ENCODE data around the gene RFX1. TPM values are rescaled to one million over a fixed set of nuclear protein-coding genes. Genes with fewer than 3 reads are reported as not detected.
"Not testable (repeated sequence)": the region's sequence is repeated elsewhere in the genome, so short reads cannot be mapped to it uniquely, and the experiment has no call there.

The RFX1 gene
- total RNA-seq, 1 experiment from 2014 or later: 6.4 TPM

DNA sequence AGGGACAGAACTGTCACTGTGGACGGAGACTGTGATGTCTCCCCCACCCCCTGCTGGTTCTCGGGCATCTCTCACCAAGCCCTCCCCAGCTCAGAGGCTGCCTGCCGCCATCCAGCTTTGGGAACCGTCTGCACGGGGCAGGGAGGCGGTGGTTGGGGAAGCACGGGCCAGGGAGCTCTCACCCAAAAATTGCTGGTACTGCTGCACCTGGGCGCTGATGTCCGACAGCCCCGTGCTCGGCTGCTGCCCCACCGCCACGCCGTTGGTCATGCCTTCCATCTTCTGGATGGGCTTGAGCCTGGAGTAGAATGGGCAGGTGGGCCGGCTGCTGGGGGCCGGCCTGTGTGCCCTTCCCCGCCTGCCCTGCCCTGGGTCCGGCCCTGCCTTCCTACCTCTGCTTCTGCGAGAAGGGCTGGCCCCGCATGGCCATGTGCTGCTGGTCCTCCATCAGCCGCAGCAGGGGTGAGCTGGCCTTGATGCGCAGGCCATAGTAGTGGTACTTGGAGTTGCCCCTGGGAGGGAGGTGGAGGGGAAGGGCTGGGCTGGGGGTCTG, 37.7 kb downstream of the RFX1 start:
- DNase-seq: no peak
- H3K36me3 ChIP-seq (replicated peaks; ENCODE audit: control insufficient read depth, insufficient read depth, low read length): peaks cover 1% of the 10 kb centered on the region
- no peak overlapping the region for H3K4me3 ChIP-seq (ENCODE audit: insufficient read depth, low read depth, low read length)
- H3K27me3 ChIP-seq (ENCODE audit: control insufficient read depth, insufficient read depth, low read length): no peaks in the 10 kb centered on the region

DNA sequence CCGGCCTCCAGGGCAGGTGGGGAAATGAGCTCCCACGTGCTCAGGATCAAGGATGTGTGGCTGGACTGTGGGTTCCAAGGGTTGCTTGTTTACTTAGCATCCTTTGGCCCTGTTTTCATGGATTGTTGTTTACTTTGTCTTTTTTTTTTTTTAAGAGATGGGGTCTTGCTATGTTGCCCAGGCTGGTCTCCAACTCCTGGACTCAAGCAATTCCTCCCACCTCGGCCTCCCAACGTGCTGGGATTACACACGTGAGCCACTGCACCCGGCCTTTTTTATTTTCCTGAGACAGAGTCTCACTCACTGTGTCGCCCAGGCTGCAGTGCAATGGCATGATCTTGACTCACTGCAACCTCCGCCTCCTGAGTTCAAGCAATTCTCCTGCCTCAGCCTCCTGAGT, 38.9 kb downstream of the RFX1 start:
- not testable (repeated sequence) for H3K27me3 ChIP-seq (ENCODE audit: control insufficient read depth, insufficient read depth, low read length)

DNA sequence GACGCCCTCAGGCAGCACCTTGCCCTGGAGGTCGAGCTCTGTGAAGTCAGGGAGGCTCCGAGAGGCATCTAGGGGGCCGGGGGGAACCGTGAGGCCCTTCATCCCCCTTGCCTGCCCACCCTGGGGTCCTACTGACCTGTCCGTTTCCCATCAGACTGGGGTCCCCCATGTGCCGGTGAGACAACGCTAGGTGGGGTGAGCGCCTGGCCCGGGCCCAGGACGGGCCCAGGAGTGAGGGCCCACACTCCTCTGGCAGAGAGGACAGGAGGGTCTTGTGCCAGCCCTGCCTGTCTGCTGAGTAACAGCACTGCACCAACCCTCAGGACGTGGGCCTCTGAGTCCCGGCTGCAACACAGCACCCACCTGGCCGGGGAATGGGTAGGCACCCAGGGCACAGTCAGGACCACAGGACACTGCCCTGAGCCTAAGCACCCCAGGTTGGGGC, 39.4 kb downstream of the RFX1 start:
- Histone ChIP-seq H3K36me3 (replicated peaks; ENCODE audit: control insufficient read depth, insufficient read depth, low read length) (peaks cover 1% of the 10 kb centered on the region; the same call in 1 of the 2 replicates), H3K4me3 (ENCODE audit: insufficient read depth, low read depth, low read length) (no peak overlapping the region), H3K27me3 (ENCODE audit: control insufficient read depth, insufficient read depth, low read length) (no peaks in the 10 kb centered on the region)
- no peak for DNase-seq

More for the DNA sequence above, 38.9 kb downstream of the RFX1 start:
- not testable (repeated sequence) for H3K36me3 ChIP-seq (replicated peaks; ENCODE audit: control insufficient read depth, insufficient read depth, low read length); H3K4me3 ChIP-seq (ENCODE audit: insufficient read depth, low read depth, low read length)
- DNase-seq: peak; percentile 2

DNA sequence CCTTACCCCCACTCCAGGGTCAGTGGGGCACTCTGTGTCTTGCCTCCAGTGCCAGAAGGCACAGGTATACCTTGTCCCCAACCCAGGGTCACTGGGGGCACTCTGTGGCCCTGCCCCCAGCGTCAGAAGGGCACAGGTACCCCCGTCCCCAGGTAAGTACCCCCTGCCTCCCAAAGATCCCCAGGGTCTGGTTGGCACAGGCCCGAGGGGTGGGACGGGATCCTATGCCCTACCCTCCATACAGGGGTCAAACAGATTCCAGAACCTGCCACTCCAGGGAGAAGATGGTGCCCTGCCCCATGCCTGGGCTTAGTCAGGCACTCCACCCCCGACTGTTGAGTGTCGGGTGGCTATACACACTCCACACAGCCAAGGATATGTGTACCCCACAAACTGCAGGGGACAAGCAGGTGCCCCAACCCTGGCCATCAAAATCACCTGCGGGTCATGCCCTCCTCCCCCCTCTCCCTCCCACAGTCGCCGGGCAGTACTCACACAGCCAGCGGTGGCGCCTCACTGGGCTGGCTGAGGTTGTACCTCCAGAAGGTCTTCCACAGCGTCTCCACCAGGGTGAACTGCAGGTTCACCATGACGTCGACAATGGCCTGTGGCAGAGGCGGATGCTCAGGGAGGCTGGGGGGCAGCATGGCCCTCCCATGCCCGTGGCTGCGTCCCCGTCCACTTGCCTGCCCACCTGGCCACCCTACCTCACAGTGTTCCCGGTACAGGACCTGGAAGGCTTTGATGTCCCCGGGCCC, 40.0 kb downstream of the RFX1 start:
- H3K36me3 ChIP-seq (replicated peaks; ENCODE audit: control insufficient read depth, insufficient read depth, low read length): peaks cover 1% of the 10 kb centered on the region; the same call in 1 of the 2 replicates
- H3K27me3 ChIP-seq (ENCODE audit: control insufficient read depth, insufficient read depth, low read length): no peaks in the 10 kb centered on the region
- no peak overlapping the region for H3K4me3 ChIP-seq (ENCODE audit: insufficient read depth, low read depth, low read length)
- DNase-seq: no peak

DNA sequence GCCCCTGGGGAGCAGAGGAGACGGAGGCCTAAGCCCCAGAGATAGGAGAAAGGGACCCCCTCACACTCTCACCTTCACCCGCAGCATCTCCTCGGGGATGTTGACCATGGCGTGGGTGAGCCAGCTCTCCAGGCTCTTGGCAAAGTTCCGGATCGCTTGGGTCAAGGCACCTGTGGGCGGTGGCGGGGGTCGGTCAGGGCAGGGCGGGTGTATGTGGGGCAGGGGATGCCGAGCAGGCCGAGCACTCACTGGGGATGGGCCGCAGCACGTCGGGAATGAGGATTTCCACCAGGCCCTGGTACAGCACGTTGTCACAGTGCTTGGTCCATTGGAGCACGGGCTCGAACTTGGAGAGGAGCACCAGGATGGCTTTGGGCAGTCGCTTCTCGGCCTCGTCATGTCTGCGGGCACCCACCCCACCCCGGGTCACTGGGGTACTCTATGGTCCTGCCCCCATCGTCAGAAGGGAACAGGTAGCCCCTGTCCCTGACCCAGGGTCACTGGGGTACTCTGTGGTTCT, 40.7 kb downstream of the RFX1 start:
- DNase-seq: no peak
- Histone ChIP-seq H3K27me3 (ENCODE audit: control insufficient read depth, insufficient read depth, low read length) (no peaks in the 10 kb centered on the region), H3K4me3 (ENCODE audit: insufficient read depth, low read depth, low read length) (no peak overlapping the region), H3K36me3 (replicated peaks; ENCODE audit: control insufficient read depth, insufficient read depth, low read length) (peaks cover 4% of the 10 kb centered on the region)

DNA sequence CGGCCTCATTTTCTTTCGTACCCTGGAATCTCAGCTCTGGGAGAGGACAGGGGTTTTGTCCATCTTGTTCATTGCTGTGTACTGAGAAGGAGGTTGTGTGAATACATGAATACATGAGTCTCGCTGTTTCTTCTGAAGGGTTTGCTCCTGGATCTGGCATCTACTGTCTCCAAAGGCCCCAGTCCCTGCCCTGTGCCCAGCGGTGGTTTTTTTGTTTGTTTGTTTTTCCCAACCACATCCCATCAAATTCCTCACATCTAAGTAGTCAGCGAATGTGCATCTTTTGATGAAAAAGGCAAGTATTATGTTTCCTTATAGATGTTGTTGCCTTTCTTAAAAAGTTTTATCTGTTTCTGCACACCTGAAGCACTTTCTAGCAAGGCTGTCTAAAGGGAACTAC, 41.3 kb downstream of the RFX1 start:
- H3K27me3 ChIP-seq (ENCODE audit: control insufficient read depth, insufficient read depth, low read length): no peaks in the 10 kb centered on the region
- DNase-seq: peak; percentile 5
- H3K4me3 ChIP-seq (ENCODE audit: insufficient read depth, low read depth, low read length): no peak overlapping the region
- peaks cover 5% of the 10 kb centered on the region for H3K36me3 ChIP-seq (replicated peaks; ENCODE audit: control insufficient read depth, insufficient read depth, low read length)

DNA sequence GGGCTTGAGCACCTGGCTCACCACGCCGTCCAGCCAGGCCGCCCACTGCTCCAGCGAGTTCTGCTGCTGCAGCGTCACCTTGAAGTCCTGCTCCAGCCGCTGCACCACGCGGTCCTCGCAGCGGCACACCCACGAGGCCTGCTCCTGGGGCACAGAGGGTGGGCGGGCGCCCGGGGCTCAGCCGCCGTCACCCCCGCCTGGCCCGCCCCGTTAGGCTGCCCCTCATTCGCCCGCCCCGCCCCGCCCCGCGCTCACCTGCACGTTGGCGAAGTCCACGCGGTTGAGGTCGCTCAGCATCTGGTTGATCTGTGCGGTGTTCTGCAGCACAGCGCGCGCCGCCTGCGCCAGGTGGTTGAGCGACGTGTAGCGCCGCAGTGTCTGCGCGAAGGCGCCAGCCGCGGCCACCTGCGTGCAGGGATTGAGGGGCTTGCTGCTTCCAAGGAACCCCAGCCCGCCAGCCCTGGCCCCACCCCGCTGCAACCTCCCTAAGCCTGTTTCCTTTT, 42.5 kb downstream of the RFX1 start:
- no peaks in the 10 kb centered on the region for H3K27me3 ChIP-seq (ENCODE audit: control insufficient read depth, insufficient read depth, low read length)
- DNase-seq: no peak
- H3K4me3 ChIP-seq (ENCODE audit: insufficient read depth, low read depth, low read length): peak overlapping the region; percentile 43; the same call in 1 of the 2 replicates
- H3K36me3 ChIP-seq (replicated peaks; ENCODE audit: control insufficient read depth, insufficient read depth, low read length): peaks cover 5% of the 10 kb centered on the region

DNA sequence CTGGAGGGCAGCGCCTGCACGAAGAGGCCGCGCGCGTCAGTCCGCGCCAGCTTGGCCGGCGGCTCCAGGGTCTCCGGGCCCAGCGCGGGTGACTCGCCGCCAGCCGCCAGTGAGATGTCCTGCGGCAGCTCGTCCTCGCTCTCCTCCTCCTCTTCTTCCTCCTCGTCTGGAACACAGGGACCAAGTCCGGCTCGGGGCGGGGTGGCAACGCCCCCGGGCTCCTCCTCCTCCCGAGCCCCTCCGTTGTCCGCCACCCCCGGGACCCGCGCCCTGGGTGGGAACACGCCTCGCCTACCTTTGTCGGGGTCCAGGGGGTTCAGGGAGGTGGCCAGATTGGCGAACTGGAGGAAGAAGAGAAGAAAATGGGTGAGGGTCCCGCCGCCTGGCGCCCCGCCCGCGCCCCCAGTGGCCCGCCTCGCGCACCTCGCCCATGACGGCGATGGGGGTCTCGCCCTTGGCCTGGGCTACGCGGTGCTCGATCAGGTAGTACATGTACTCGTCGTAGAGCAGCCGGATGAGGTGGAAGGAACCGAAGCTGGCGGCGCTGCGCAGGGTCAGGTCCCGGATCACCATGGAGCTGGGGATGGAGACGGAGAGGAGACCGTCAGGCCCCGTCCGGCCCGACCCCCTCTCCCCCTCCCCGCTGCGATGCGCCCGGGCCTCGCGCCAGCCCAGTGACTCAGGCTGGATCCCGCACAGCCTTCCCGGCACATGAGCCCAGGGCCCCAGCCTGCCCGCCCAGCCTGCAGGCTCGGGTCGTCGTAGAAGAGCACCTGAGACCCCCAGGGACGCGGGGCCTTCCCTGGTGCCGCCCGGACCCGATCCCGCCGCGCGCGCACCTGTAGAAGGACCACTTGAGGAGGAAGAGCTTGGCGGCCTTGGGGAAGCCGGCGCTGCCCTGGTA, 43.2 kb downstream of the RFX1 start:
- no peak for DNase-seq
- Histone ChIP-seq H3K36me3 (replicated peaks; ENCODE audit: control insufficient read depth, insufficient read depth, low read length) (peaks cover 5% of the 10 kb centered on the region), H3K4me3 (ENCODE audit: insufficient read depth, low read depth, low read length) (peak overlapping the region; percentile 43; the same call in 1 of the 2 replicates), H3K27me3 (ENCODE audit: control insufficient read depth, insufficient read depth, low read length) (no peaks in the 10 kb centered on the region)

DNA sequence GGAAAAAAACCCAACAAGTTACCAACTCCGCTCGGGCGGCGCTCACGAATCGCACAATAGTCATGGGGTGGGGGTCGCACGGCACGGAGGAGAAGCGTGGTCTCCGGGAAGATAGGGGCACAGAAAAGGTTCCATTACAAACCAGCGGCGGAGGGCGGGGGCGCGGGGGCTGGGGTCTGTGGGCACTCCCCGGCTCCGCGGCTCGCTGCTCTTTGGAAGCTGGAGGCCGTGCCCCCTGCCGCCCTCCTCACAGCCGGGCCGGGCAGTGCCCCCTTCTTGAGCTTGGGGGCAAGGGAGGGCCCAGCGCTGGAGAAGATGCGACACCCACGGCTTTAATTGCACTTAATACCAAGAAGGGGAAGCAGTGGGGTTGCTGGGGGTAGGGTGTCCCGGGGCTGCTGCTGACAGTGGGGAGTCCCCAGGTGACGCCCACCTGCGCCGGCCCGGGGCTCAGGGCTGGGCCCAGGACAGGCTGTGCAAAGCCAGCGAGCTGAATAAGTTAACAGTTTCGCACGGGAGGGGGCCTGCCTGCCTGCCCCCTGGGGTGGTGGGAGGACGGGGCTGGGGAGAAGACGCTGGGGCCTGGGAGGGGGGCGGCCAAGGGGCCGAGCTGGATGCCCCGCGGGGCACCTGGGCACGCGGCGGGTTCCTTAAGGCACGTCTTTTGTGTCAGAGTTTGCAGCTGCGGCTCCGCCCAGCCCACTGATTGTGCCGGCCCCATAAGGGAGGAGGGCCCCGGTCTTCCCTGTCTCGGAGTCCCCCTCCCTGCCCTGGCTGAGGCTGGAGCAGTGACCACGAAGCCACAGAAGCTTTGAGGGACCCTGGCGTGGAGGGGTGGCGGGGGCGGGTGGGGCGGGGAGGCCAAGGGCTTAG, 44.1 kb downstream of the RFX1 start:
- no peak for DNase-seq
- Histone ChIP-seq H3K4me3 (ENCODE audit: insufficient read depth, low read depth, low read length) (peak overlapping the region; percentile 43; the same call in 1 of the 2 replicates), H3K27me3 (ENCODE audit: control insufficient read depth, insufficient read depth, low read length) (no peaks in the 10 kb centered on the region), H3K36me3 (replicated peaks; ENCODE audit: control insufficient read depth, insufficient read depth, low read length) (peaks cover 11% of the 10 kb centered on the region)

DNA sequence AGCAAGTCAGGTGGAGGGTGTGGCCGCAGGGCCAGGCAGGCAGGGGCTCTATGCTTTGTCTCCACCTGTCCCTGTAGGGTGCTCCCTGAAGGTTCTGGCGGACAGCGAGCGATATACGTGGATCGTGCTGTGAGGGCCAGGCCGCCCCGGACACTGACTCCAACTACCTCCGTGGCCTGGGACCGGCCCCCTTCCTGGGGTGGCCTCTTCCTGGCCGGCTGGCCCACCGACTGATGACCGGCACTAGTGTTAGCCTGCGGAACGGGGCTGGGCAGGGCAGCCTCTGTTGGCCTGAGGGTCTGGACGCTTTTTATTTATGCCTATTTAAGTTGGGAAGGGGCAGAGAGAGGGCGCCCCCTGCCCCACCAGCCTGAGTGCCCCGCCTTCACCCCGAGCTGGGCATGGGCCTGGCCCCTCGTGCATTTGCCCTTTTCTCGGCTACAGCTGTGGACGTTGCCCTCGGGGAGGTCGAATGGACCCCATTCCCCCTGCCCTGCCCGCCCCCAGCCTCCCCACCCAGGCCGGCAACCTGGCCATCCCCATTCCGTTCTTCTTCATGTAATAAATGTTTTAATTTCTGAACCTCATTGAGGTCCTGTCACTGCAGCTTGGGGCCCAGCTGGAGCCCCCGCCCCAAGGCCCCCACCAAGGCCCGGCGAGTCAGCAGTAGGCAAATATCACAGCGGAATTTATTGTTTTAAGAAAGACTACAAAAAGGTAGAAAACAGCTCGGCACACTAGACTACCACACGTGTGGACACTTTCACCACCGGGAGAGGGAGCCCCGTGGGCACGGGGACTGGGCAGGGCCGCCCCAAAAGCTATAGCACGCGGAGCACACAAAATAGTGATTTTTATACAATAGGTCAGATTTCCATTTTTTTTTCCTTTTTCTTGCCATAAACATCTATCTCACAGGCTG, 45.0 kb downstream of the RFX1 start:
- Histone ChIP-seq H3K4me3 (ENCODE audit: insufficient read depth, low read depth, low read length) (no peak overlapping the region), H3K27me3 (ENCODE audit: control insufficient read depth, insufficient read depth, low read length) (no peaks in the 10 kb centered on the region), H3K36me3 (replicated peaks; ENCODE audit: control insufficient read depth, insufficient read depth, low read length) (peaks cover 16% of the 10 kb centered on the region)
- no peak for DNase-seq

DNA sequence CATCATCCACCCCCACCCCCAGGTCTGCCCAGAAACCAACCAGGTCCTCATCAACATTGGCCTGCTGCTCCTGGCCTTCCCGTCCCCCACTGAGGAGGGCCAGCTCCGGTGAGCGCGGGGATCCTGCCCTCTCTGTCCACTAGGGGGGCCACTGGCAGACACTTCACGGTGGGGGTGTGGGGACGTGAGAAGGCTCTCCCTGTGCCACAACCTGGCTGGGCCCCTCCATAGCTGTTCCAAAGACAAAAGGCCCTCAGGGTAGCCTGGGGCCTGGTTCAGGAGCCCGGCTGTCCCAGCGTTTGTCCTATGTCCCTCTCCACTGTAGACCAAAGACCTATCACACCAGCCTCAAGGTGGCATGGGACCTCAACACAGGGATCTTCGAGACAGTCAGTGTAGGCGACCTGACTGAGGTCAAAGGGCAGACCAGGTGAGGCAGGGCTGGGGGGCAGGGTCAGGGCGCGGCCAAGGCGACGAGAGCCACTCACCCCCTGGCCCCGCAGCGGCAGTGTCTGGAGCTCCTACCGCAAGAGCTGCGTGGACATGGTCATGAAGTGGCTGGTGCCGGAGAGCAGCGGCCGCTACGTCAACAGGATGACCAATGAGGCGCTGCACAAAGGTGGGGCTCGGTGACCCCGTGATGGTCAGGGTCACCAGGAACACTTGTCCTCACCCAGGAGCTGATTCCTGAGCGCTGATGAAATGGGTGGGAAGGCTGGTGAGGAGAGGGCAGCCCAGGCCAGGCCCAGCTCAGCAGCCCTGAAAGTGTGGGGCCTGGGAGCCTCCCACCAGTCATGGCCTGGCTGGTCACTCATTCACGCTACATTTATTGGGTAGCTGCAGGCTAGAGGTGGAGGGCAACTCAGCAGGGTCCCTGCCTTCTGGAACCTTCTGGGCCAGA, 45.9 kb downstream of the RFX1 start:
- no peak for DNase-seq

More for the DNA sequence above, 45.9 kb downstream of the RFX1 start:
- no peak overlapping the region for H3K4me3 ChIP-seq (ENCODE audit: insufficient read depth, low read depth, low read length)
- H3K27me3 ChIP-seq (ENCODE audit: control insufficient read depth, insufficient read depth, low read length): no peaks in the 10 kb centered on the region
- peaks cover 22% of the 10 kb centered on the region for H3K36me3 ChIP-seq (replicated peaks; ENCODE audit: control insufficient read depth, insufficient read depth, low read length)

Data from H7 (cell line).